K562 (cell line): ENCODE data around the gene ISG20.

Source experiments
- AFF4 ChIP-seq: sonication (generic); formaldehyde crosslinking; IDR thresholded peaks from 2 replicates; pipeline ENCODE4 v1.8.0; 2023; ENCODE audit warnings: mild to moderate bottlenecking, missing genetic modification reagents
- NR1H2 ChIP-seq: sonication (generic); formaldehyde crosslinking; IDR thresholded peaks from 2 replicates; pipeline ENCODE4 v1.4.0; 2020; ENCODE audit warnings: mild to moderate bottlenecking, missing genetic modification reagents
- POLR2A ChIP-seq: fragments of 450-650 bp; conservative IDR thresholded peaks from 2 replicates; pipeline ENCODE4 v1.6.1; 2016

GRCh38 chr15:88591384-88591783, 47.4 kb upstream of the ISG20 start:
- no peak for TF ChIP-seq AFF4 (CRISPR knock-in tag)
- no peak for TF ChIP-seq NR1H2 (CRISPR knock-in tag)
- no peak for TF ChIP-seq POLR2A
